ENCODE measurements around the gene OR51B6. TPM values are rescaled to one million over a fixed set of nuclear protein-coding genes. Genes with fewer than 3 reads are reported as not detected.

Gene OR51B6
- total and polyA plus RNA-seq, 2 of the 13 experiments (the other 11 are each of a cell fraction or from before 2014, with no cell fraction given): not detected

- no peak for TF ChIP-seq NFE2 (CRISPR knock-in tag; IDR thresholded peaks at IDR 0.05)
Measured at GRCh38 chr11:5301846-5302245, 49.5 kb upstream of the OR51B6 start, which contains the start of gene OR51B4 (continued).

- H3K9me3 ChIP-seq (ENCODE audit: low read length): no peaks in the 10 kb centered on the region
- H3K27me3 ChIP-seq (ENCODE audit: control insufficient read depth in 1 of 2, insufficient read depth in 2 of 2, low read length in 2 of 2): peaks cover 0 to 2% of the 10 kb centered on the region in 2 experiments; a peak in 1 of 5 replicates
- H3K27ac ChIP-seq (ENCODE audit: extremely low read length, insufficient read depth, low read length): no peak overlapping the region
- no peaks in the 10 kb centered on the region for H4K20me1 ChIP-seq (ENCODE audit: insufficient read depth, low read length)
- no peak overlapping the region for H3K4me3 ChIP-seq (replicated peaks in 1 of 3; ENCODE audit: insufficient read depth in 1 of 3, low read depth in 2 of 3, low read length in 3 of 3)
- WGBS (ENCODE audit: low lambda C conversion rate): 8% methylated on average over 5 of the region's 5 CpGs
- FAIRE-seq (no peak), DNase-seq (ENCODE audit: low spot score) (no peak), ATAC-seq (no peak)
- no peak overlapping the region for H3K4me2 ChIP-seq (ENCODE audit: low read depth, low read length)
- no peak overlapping the region for H3K9ac ChIP-seq (ENCODE audit: insufficient read depth, low read depth, low read length)
- no peaks in the 10 kb centered on the region for H3K79me2 ChIP-seq (ENCODE audit: insufficient read depth, low read length)
- CTCF ChIA-PET (ENCODE audit: low intra/inter-chr PET ratio, low total read pairs): no interaction called here
- POLR2A ChIA-PET: no interaction called here
- in situ Hi-C loops (cut with HindIII; ENCODE audit: extremely low pct_ligation_motif_present, low pct_unique_long_range_greater_than_20kb): no loop called here
- no peaks in the 10 kb centered on the region for H3K4me1 ChIP-seq (ENCODE audit: insufficient read depth, low read length)
- intact Hi-C loops (cut with micrococcal nuclease; ENCODE audit: unreplicated experiment): no loop called here
- no peak overlapping the region for H2AFZ ChIP-seq (ENCODE audit: low read length)
- no TSS peak for BruUV-seq (replicated peaks)
- no peaks in the 10 kb centered on the region for H3K36me3 ChIP-seq (replicated peaks in 1 of 2; ENCODE audit: control insufficient read depth in 1 of 2, insufficient read depth in 2 of 2, low read length in 2 of 2)
- no peak for TF ChIP-seq SNAI1 (CRISPR knock-in tag; IDR thresholded peaks at IDR 0.05; ENCODE audit: borderline replicate concordance)
- no peak for TF ChIP-seq ZEB1 (IDR thresholded peaks at IDR 0.05; ENCODE audit: insufficient replicate concordance, low read depth)
- no peak for TF ChIP-seq MAFK (conservative IDR thresholded peaks at IDR 0.05 in 1 of 2, IDR thresholded peaks at IDR 0.05 in 1 of 2; ENCODE audit: low read length in 2 of 2)
- no peak for TF ChIP-seq THAP11 (CRISPR knock-in tag; IDR thresholded peaks at IDR 0.05)
- TF ChIP-seq ZMYM2 (CRISPR knock-in tag; IDR thresholded peaks at IDR 0.05): no peak
- TF ChIP-seq ZNF33A (CRISPR knock-in tag; IDR thresholded peaks at IDR 0.05; ENCODE audit: borderline replicate concordance): no peak
- TF ChIP-seq PCBP2 (optimal IDR thresholded peaks at IDR 0.05; ENCODE audit: low read depth, low read length, poor library complexity, severe bottlenecking): no peak
- TF ChIP-seq CREB1 (IDR thresholded peaks at IDR 0.05): no peak
- no peak for TF ChIP-seq CREB1 (CRISPR knock-in tag; IDR thresholded peaks at IDR 0.05)
- TF ChIP-seq MED1 (CRISPR knock-in tag; IDR thresholded peaks at IDR 0.05): no peak
- TF ChIP-seq LCORL (IDR thresholded peaks at IDR 0.05): no peak
- TF ChIP-seq LCORL (CRISPR knock-in tag; IDR thresholded peaks at IDR 0.05): no peak
- TF ChIP-seq TAF1 (CRISPR knock-in tag; IDR thresholded peaks at IDR 0.05): no peak
- TF ChIP-seq ZNF546 (CRISPR knock-in tag; conservative IDR thresholded peaks at IDR 0.05): no peak
- TF ChIP-seq IRF2 (CRISPR knock-in tag; IDR thresholded peaks at IDR 0.05): no peak
- TF ChIP-seq YEATS4 (CRISPR knock-in tag; IDR thresholded peaks at IDR 0.05; ENCODE audit: borderline replicate concordance): no peak
- TF ChIP-seq MBD4 (IDR thresholded peaks at IDR 0.05; ENCODE audit: borderline replicate concordance, low read length): no peak
Measured at GRCh38 chr11:5303626-5304025, 47.7 kb upstream of the OR51B6 start.
